H1 (cell line): ENCODE results near the gene CD38. TPM values are rescaled to one million over a fixed set of nuclear protein-coding genes. Genes with fewer than 3 reads are reported as not detected.

Experiments used
- CTCF ChIA-PET: fragments of 300-600 bp; sonication (Branson Sonifier 250); formaldehyde crosslinking; loops from one replicate; lab custom pipeline; 2021; ENCODE audit not compliant: partially characterized antibody; lab: Charles Lee
- POLR2A ChIA-PET: fragments of 300-600 bp; sonication (Branson Sonifier 250); formaldehyde crosslinking; loops from one replicate; lab custom pipeline; 2021; ENCODE audit warnings: inconsistent platforms; ENCODE audit not compliant: partially characterized antibody; lab: Charles Lee
- DNase-seq, 2 experiments: peaks; one replicate each; pipeline versions ENCODE4 v3.0.0 to v3.0.0-alpha.2; 2010 to 2022; ENCODE audit warnings: low spot score in 2 of 2, low read depth in 1 of 2, mixed read lengths in 1 of 2
- FAIRE-seq: peaks from 2 replicates; lab custom pipeline; 2011; peaks lifted over from hg19 to GRCh38; lab: Jason Lieb, UNC
- H2AFZ ChIP-seq: 2 replicates; pipeline ENCODE4 v1.8.1; 2012; ENCODE audit warnings: low read length, inconsistent platforms
- H2AK5ac ChIP-seq: 2 replicates; pipeline ENCODE4 v1.6.1; 2013; ENCODE audit warnings: low read depth, low read length
- H2BK120ac ChIP-seq: replicated peaks from 2 replicates; pipeline ENCODE3; 2013; ENCODE audit warnings: low read depth, low read length, inconsistent platforms
- H2BK12ac ChIP-seq: 2 replicates; pipeline ENCODE4 v1.6.1; 2013; ENCODE audit warnings: low read depth, low read length
- H2BK15ac ChIP-seq: 2 replicates; pipeline ENCODE4 v1.6.1; 2013; ENCODE audit warnings: low read length
- H2BK20ac ChIP-seq: 2 replicates; pipeline ENCODE4 v1.6.1; 2013; ENCODE audit warnings: low read length
- H2BK5ac ChIP-seq: 2 replicates; pipeline ENCODE4 v1.6.1; 2013; ENCODE audit warnings: low read depth, low read length
- H3K14ac ChIP-seq: 2 replicates; pipeline ENCODE4 v1.6.1; 2013; ENCODE audit warnings: inconsistent platforms; ENCODE audit not compliant: insufficient read length
- H3K18ac ChIP-seq: 2 replicates; pipeline ENCODE4 v1.6.1; 2013; ENCODE audit warnings: low read length; ENCODE audit errors: extremely low read depth
- H3K23ac ChIP-seq: 2 replicates; pipeline ENCODE4 v1.6.1; 2013; ENCODE audit warnings: inconsistent platforms; ENCODE audit not compliant: insufficient read length
- H3K23me2 ChIP-seq: 2 replicates; pipeline ENCODE4 v1.6.1; 2013; ENCODE audit warnings: low read depth, low read length
- H3K27ac ChIP-seq: 2 replicates; pipeline ENCODE4 v1.6.1; 2011; ENCODE audit warnings: low read depth, low read length, inconsistent platforms
- H3K27me3 ChIP-seq, 4 experiments: replicated peaks in 1 of 4; 1 replicate in 1 of 4; 2 replicates in 3 of 4; pipeline versions ENCODE4 v1.6.1 to v1.8.1; 2011 to 2013; ENCODE audit warnings: low read length in 3 of 4, mild to moderate bottlenecking in 3 of 4, inconsistent platforms in 2 of 4, mixed read lengths in 2 of 4, moderate library complexity in 1 of 4; ENCODE audit not compliant: control insufficient read depth in 3 of 4, insufficient read depth in 3 of 4; ENCODE audit errors: extremely low read depth in 1 of 4
- H3K36me3 ChIP-seq, 4 experiments: 2 replicates each; pipeline versions ENCODE4 v1.6.1 to v1.8.1; 2011 to 2013; ENCODE audit warnings: mild to moderate bottlenecking in 4 of 4, low read length in 3 of 4, moderate library complexity in 2 of 4, control low read depth in 1 of 4, inconsistent platforms in 1 of 4; ENCODE audit not compliant: insufficient read depth in 4 of 4, control insufficient read depth in 2 of 4
- H3K4ac ChIP-seq: replicated peaks from 2 replicates; pipeline ENCODE3; 2013; ENCODE audit warnings: low read length, low read depth, mixed read lengths, inconsistent platforms; ENCODE audit not compliant: insufficient read length
- H3K4me1 ChIP-seq, 4 experiments: replicated peaks in 1 of 4; 1 replicate in 1 of 4; 2 replicates in 3 of 4; pipeline versions ENCODE4 v1.6.1 to v1.8.1; 2011 to 2013; ENCODE audit warnings: low read length in 3 of 4, inconsistent platforms in 2 of 4, mixed read lengths in 1 of 4; ENCODE audit not compliant: insufficient read depth in 4 of 4, control insufficient read depth in 3 of 4
- H3K4me2 ChIP-seq, 2 experiments: 2 replicates each; pipeline versions ENCODE4 v1.6.1 to v1.8.1; 2011 to 2013; ENCODE audit warnings: low read depth in 2 of 2, low read length in 2 of 2, control low read depth in 1 of 2, inconsistent platforms in 1 of 2, mild to moderate bottlenecking in 1 of 2; ENCODE audit not compliant: insufficient read depth in 1 of 2
- H3K4me3 ChIP-seq, 4 experiments: fragments of 200-600, 300-600 bp in 1 of 4; sonication (generic), shearing (Covaris generic), sonication (Bioruptor Twin) in 1 of 4; 2 replicates each; pipeline versions ENCODE4 v1.5.1 to v1.8.1; 2011 to 2016; ENCODE audit warnings: low read length in 4 of 4, low read depth in 3 of 4, control low read depth in 2 of 4, inconsistent platforms in 2 of 4, mild to moderate bottlenecking in 2 of 4, mixed read lengths in 1 of 4, moderate library complexity in 1 of 4; ENCODE audit not compliant: insufficient read depth in 2 of 4; ENCODE audit errors: extremely low read depth in 1 of 4
- H3K56ac ChIP-seq: replicated peaks from 2 replicates; pipeline ENCODE3; 2013; ENCODE audit warnings: low read depth, mild to moderate bottlenecking, mixed read lengths, low read length, inconsistent platforms; ENCODE audit not compliant: insufficient read length
- H3K79me1 ChIP-seq: 2 replicates; pipeline ENCODE4 v1.6.1; 2013; ENCODE audit warnings: low read depth, low read length, control low read depth
- H3K79me2 ChIP-seq, 2 experiments: 2 replicates each; pipeline versions ENCODE4 v1.6.1 to v1.8.1; 2012 to 2013; ENCODE audit warnings: low read length in 2 of 2, mild to moderate bottlenecking in 2 of 2, inconsistent platforms in 1 of 2; ENCODE audit not compliant: insufficient read depth in 2 of 2, control insufficient read depth in 1 of 2
- H3K9ac ChIP-seq, 4 experiments: replicated peaks in 1 of 4; 1 replicate in 1 of 4; 2 replicates in 3 of 4; pipeline versions ENCODE4 v1.6.1 to v1.8.1; 2011 to 2013; ENCODE audit warnings: low read depth in 3 of 4, low read length in 3 of 4, control low read depth in 2 of 4, mild to moderate bottlenecking in 2 of 4, moderate library complexity in 2 of 4, inconsistent platforms in 1 of 4; ENCODE audit errors: extremely low read depth in 1 of 4
- H3K9me3 ChIP-seq, 2 experiments: 2 replicates each; pipeline versions ENCODE4 v1.6.1 to v1.8.1; 2012 to 2013; ENCODE audit warnings: mild to moderate bottlenecking in 2 of 2, moderate library complexity in 2 of 2, control low read depth in 1 of 2, inconsistent platforms in 1 of 2, low read depth in 1 of 2, low read length in 1 of 2, mixed read lengths in 1 of 2; ENCODE audit not compliant: insufficient read depth in 2 of 2
- H4K20me1 ChIP-seq, 2 experiments: replicated peaks in 1 of 2; 2 replicates each; pipeline versions ENCODE3 to v1.8.1; 2011 to 2013; ENCODE audit warnings: inconsistent platforms in 2 of 2, low read length in 2 of 2, mild to moderate bottlenecking in 1 of 2; ENCODE audit not compliant: insufficient read depth in 2 of 2, control insufficient read depth in 1 of 2
- H4K5ac ChIP-seq: 2 replicates; pipeline ENCODE4 v1.6.1; 2013; ENCODE audit warnings: low read length, low read depth, mixed read lengths, inconsistent platforms; ENCODE audit not compliant: insufficient read length
- H4K8ac ChIP-seq: 2 replicates; pipeline ENCODE4 v1.8.0; 2013; ENCODE audit warnings: mild to moderate bottlenecking, moderate library complexity, low read length, inconsistent platforms; ENCODE audit not compliant: insufficient read depth; ENCODE audit errors: extremely low read depth
- H4K91ac ChIP-seq: replicated peaks from 2 replicates; pipeline ENCODE3; 2013; ENCODE audit warnings: low read length, mixed read lengths, inconsistent platforms; ENCODE audit not compliant: insufficient read length
- ASH2L ChIP-seq: fragments of 200-600, 300-600 bp; sonication (generic); IDR thresholded peaks from one replicate; pipeline ENCODE4 v1.7.1; 2017; ENCODE audit warnings: low read length
- BCL11A ChIP-seq, 2 experiments: IDR thresholded peaks; one replicate each; pipeline ENCODE4 v1.6.1; 2011; ENCODE audit warnings: low read depth in 2 of 2, low read length in 2 of 2, mild to moderate bottlenecking in 2 of 2
- JUND ChIP-seq: IDR thresholded peaks from 2 replicates; pipeline ENCODE4 v1.6.1; 2011; ENCODE audit warnings: mild to moderate bottlenecking, improper control_type of control experiment, low read length
- NANOG ChIP-seq: IDR thresholded peaks from 2 replicates; pipeline ENCODE4 v1.6.1; 2011; ENCODE audit warnings: low read length, low read depth, mild to moderate bottlenecking, inconsistent platforms; ENCODE audit not compliant: insufficient read depth, poor library complexity, severe bottlenecking
- SIRT6 ChIP-seq: IDR thresholded peaks from one replicate; pipeline ENCODE4 v1.7.1; 2012; ENCODE audit warnings: low read length, inconsistent platforms
- SP2 ChIP-seq: IDR thresholded peaks from 2 replicates; pipeline ENCODE4 v1.6.1; 2012; ENCODE audit warnings: mild to moderate bottlenecking, low read length, inconsistent platforms
- TBP ChIP-seq: IDR thresholded peaks from 2 replicates; pipeline ENCODE4 v1.6.1; 2011; ENCODE audit warnings: low read depth, low read length, improper control_type of control experiment
- WGBS, 2 experiments: shearing (Covaris generic) in 1 of 2; methylation state at CpG; one replicate each; pipeline versions ENCODE4 v1.1.6 to v1.1.7; 2013 to 2015; ENCODE audit warnings: low lambda C conversion rate in 2 of 2, mixed read lengths in 2 of 2, inconsistent platforms in 1 of 2, low coverage in 1 of 2, missing lambda C conversion rate in 1 of 2; ENCODE audit not compliant: insufficient replicate concordance in 2 of 2, insufficient coverage in 1 of 2, insufficient read length in 1 of 2; ENCODE audit errors: extremely low coverage in 1 of 2, missing lambda C conversion rate in 1 of 2; 5-methylcytosine and 5-hydroxymethylcytosine counted together
- polyA plus RNA-seq, 7 experiments: library from polyadenylated mRNA; depleted of rRNA in 3 of 7; stranded (reverse) in 5 of 7; unstranded in 2 of 7; fragments of >200 nt in 5 of 7; fragments of 200-250 nt in 2 of 7; gene quantifications; 1 replicate in 5 of 7; 2 replicates in 1 of 7; 4 replicates in 1 of 7; pipeline versions ENCODE4 v1.2.1 to v1.2.3, GENCODE V29; 2011 to 2013; ENCODE audit warnings: missing spikeins in 2 of 7, mixed read lengths in 2 of 7
- total RNA-seq: library from RNA; stranded (reverse); fragmentation: NEBNext Ultra II Directional; extraction: Animal tissue kit (Norgen Biotek cat#: 25700); gene quantifications from 2 replicates; pipeline ENCODE4 v1.2.1, GENCODE V29; 2021

Gene CD38
- total and polyA plus RNA-seq, 2 of the 8 experiments (the other 6 are each of a cell fraction or from before 2014, with no cell fraction given) = 0.14 to 0.24 TPM

GRCh38 chr4:15783676-15784075 is 5.5 kb downstream of the CD38 start:
- Histone ChIP-seq H2AK5ac (no peak overlapping the region), H2AFZ (no peak overlapping the region), H3K23ac (no peak overlapping the region), H3K4me2 (no peak overlapping the region), H3K4ac (no peak overlapping the region), H4K20me1 (peaks cover 0 to 2% of the 10 kb centered on the region in 2 experiments), H3K9me3 (peaks cover 15% of the 10 kb centered on the region in 2 experiments; a peak in 3 of 4 replicates), H4K5ac (no peak overlapping the region), H3K9ac (no peak overlapping the region), H2BK15ac (no peak overlapping the region), H3K4me3 (no peak overlapping the region), H3K18ac (no peak overlapping the region), H2BK120ac (no peak overlapping the region), H2BK20ac (no peak overlapping the region), H3K79me1 (no peaks in the 10 kb centered on the region), H3K27me3 (peaks cover 0 to 13% (median 9%) of the 10 kb centered on the region in 4 experiments; a peak in 6 of 7 replicates), H3K36me3 (peaks cover 0 to 3% (median 0%) of the 10 kb centered on the region in 4 experiments; a peak in 1 of 8 replicates), H4K91ac (no peak overlapping the region), H3K79me2 (no peaks in the 10 kb centered on the region), H2BK5ac (no peak overlapping the region), H2BK12ac (no peak overlapping the region), H3K4me1 (peaks cover 0 to 2% (median 0%) of the 10 kb centered on the region in 4 experiments; a peak in 1 of 7 replicates), H3K14ac (no peak overlapping the region), H3K27ac (no peak overlapping the region), H3K23me2 (peaks cover 6% of the 10 kb centered on the region), H4K8ac (no peak overlapping the region), H3K56ac (no peak overlapping the region)
- 74% methylated on average over 4 of the region's 4 CpGs; no CpG with 5 or more reads in 1 of the 2 experiments for WGBS, 2 experiments
- ChIA-PET POLR2A (no interaction called here), CTCF (interaction anchor here (0.9 to 2.3 kb wide), 4 partner anchors 13 to 52 kb away, joined by 3 to 8 read pairs (median 4); no protein-coding TSS in a partner anchor)
- no peak for DNase-seq
- FAIRE-seq = no peak
- TF ChIP-seq NANOG (no peak), ASH2L (no peak), SIRT6 (no peak), JUND (no peak), BCL11A (IDR thresholded peaks at IDR 0.05; ENCODE audit: low read depth in 2 of 2, low read length in 2 of 2) (no peak), TBP (no peak), SP2 (no peak)
